GM20000 (cell line): ENCODE results near the gene DDIT4L.
"Not testable (repeated sequence)": the region's sequence is repeated elsewhere in the genome, so short reads cannot be mapped to it uniquely, and the experiment has no call there.

Experiments
- DNase-seq: peaks from one replicate; pipeline ENCODE4 v3.0.0; 2012; ENCODE audit warnings: low spot score
- TF ChIP-seq, protein P1 (sequence below): IDR thresholded peaks from 2 replicates; pipeline ENCODE4 v1.5.1; 2012; ENCODE audit warnings: mild to moderate bottlenecking, control low read depth; ENCODE audit errors: extremely low read depth, missing control alignments

The DDIT4L gene

DNA sequence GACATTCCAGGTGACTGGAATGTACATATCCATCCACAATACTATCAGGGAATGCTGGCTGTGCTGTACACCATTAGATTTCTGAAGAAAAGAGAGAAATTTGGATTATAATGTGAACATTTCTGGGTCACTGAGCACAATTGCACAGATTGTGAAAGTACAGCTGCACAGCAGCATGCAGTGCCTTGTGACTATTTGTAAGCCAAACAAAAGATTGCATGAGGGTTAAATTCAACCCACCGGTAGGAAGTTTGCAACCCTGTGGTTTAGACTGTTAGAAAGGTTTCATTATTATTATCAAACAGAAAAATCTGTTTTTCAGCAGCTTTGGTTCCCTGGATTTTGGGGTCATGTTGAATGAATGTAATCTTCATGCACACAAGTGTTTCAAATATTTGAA is 24.5 kb downstream of the DDIT4L start:
- DNase-seq = no peak
- TF ChIP-seq, protein P1, sequence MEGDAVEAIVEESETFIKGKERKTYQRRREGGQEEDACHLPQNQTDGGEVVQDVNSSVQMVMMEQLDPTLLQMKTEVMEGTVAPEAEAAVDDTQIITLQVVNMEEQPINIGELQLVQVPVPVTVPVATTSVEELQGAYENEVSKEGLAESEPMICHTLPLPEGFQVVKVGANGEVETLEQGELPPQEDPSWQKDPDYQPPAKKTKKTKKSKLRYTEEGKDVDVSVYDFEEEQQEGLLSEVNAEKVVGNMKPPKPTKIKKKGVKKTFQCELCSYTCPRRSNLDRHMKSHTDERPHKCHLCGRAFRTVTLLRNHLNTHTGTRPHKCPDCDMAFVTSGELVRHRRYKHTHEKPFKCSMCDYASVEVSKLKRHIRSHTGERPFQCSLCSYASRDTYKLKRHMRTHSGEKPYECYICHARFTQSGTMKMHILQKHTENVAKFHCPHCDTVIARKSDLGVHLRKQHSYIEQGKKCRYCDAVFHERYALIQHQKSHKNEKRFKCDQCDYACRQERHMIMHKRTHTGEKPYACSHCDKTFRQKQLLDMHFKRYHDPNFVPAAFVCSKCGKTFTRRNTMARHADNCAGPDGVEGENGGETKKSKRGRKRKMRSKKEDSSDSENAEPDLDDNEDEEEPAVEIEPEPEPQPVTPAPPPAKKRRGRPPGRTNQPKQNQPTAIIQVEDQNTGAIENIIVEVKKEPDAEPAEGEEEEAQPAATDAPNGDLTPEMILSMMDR = no peak

DNA sequence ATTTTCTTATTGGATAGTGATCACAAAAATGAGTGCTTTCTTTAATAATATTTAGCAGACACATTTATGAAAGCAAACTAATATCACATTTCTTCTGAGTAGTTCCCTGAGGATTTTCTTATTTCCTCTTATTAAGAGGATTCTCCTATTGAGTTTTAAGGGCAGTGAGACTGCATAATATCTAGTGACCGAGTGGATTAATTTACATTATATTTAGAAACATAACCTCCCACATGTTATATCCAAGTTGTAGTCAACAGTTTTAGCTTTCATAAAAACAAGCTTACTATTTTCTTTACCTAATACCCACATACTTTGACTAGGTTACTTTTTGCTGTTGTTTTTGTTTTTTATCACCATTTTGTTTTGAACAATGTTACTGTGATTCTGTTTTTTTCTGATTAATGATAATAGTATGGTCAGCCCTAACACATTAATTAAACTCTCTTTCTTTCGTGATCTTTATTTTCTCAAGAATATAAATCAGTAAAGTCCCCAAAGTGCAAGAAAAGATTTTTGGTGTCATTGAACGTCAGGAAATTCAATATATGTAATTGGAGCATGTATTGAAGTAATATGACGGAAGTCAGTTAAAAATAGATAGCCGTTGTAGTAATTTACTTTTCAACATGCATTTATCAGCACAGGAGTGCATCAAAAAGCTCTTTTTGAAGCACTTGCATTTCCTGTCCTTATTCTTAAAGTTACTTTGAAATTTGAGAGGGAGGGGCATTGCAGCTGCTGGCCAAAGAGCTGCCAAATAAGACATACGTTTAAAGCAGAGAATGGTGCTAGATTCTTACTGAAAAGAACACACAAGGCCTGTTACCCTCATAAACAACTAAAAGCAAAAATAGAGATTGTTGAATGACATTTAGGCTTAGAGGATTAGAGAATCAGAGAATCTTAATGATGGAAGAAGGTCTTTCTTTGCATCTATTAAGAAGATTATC is 25.2 kb downstream of the DDIT4L start:
- TF ChIP-seq, protein P1 = no peak

DNA sequence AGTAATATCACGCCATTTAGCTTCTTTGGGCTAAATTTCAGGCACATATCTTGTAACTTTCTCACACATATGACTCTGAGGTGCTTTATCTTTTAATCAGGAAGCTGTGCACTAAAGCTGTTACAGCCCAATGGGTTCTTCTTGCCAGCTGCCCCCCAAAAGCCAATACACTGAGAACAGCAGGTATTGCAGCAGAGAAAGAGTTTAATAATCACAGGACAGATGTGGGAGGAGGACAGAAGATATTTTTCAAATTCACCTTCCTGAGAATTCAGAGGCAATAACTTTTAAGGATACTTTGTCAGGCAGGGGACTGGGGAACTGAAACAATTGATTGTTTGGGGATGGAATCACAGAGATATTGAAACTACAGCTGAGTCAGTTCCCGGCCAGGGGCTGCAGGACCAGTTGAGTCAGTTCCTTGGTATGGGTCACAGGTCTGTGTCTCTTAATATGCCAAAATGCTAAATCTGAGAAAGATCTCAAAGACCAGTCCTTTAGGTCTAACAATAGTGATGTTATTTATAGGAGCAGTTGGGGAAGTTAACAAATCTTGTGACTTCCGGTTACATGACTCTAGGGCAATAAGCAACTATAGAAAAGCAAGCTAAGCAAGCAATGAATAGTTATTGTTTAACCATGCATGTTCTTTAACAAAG is 28.1 kb downstream of the DDIT4L start:
- TF ChIP-seq, protein P1 = no peak
- no peak for DNase-seq

More for the DNA sequence above, 25.2 kb downstream of the DDIT4L start:
- DNase-seq = no peak

DNA sequence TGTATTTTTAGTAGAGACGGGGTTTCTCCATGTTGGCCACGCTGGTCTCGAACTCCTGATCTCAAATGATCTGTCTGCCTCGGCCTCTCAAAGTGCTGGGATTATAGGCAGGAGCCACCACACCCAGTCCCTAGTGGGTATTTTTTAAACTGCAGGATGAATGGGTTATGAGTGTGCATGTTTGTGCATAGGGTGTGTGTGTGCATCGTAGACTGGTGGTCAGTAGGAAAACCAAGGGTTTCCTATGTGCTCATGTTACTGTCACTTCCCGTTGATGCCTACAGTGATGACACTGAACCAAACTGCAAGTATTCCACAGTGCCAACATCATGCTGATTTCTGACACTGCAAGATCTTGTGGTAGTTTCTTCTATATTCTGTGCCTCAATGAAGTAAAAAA is 41.1 kb downstream of the DDIT4L start:
- DNase-seq = no peak
- TF ChIP-seq, protein P1 = no peak

DNA sequence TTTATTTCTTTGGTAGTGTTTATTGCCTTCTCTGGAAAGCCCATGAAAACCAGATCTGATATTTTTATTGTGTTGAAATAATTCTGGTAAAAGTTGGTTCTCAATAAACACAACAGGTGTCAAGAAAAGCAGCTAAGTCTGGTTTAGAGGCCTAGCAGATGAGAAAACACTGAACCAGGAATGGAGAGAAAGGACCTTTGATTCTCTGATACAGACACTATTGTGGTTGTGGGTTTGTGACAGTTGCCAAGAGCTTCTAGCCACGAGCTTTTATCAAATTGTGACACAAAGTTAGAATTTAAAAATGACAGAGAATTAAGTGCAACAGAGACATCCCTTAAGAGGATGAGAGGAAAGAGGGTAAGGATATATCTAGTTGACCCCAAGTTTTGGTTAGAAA is 42.6 kb downstream of the DDIT4L start:
- TF ChIP-seq, protein P1 = no peak
- DNase-seq = no peak

DNA sequence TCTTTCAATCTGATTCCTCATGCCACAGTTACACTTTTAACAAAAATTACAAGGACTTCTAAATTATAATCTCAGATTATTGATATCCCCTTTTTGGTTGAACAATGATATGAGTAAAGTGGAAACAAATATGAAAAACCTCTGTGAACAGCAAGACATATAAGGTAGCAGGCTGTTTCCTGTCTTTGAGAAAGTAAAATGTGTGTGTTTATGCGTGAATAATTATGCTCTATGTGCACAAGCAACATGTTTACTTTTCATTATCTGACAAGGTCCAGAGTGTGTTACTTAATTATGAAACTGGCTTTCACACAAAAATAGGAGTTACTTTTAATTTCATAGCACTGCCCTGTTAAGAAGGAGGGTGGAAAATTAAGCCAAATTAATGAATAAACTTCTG is 43.1 kb downstream of the DDIT4L start:
- TF ChIP-seq, protein P1 = no peak

DNA sequence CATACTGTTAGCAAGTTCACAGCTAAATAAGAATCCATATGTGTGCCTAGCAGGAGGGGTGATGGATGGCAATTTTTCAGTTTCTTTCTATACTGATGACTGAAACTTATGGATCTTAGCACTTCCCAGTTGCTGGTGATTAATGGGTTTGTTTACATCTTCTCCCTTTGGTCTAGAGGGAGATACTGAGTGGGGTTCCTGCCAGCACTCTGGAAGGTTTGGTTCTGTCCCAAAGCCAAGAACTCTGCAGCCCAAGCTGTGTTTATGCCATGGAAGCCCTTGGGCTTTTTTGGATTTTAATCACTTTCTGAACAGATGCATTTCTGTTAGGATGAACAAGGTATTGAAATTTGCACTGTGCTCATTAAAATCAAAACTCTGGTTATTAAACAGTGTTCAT is 43.5 kb downstream of the DDIT4L start:
- TF ChIP-seq, protein P1 = no peak
- DNase-seq = no peak

More for the DNA sequence above, 43.1 kb downstream of the DDIT4L start:
- no peak for DNase-seq

DNA sequence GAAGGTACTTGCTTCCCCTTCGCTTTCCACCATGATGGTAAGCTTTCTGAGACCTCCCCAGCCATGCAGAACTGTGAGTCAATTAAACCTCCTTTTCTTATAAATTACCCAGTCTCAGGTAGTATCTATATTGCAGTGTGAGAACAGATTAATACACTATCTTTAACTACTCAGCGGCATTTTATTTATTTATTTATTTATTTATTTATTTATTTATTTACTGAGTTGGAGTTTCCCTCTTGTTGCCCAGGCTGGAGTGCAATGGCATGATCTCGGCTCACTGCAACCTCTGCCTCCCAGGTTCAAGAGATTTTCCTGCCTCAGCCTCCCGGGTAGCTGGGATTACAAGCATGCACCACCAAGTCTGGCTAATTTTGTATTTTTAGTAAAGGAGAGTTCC is 52.9 kb downstream of the DDIT4L start:
- not testable (repeated sequence) for DNase-seq
